CD4-positive, alpha-beta T cell treated with Interleukin-2 at 100 ng/mL for 4 hours (primary cell): Measurements from ENCODE around the gene UBL3.

Experiments
- DNase-seq: peaks from one replicate; pipeline ENCODE4 v3.0.0-alpha.2; 2020; ENCODE audit warnings: low spot score

UBL3 gene

GRCh38 chr13:29754473-29754806 is 96.0 kb downstream of the UBL3 start:
- DNase-seq: peak; percentile 8

GRCh38 chr13:29753618-29754472 is 96.6 kb downstream of the UBL3 start:
- DNase-seq: no peak

GRCh38 chr13:29752175-29752574 is 98.2 kb downstream of the UBL3 start:
- DNase-seq: no peak

GRCh38 chr13:29750183-29750530 is 100.3 kb downstream of the UBL3 start:
- DNase-seq: no peak

GRCh38 chr13:29749401-29750182 is 100.8 kb downstream of the UBL3 start:
- no peak for DNase-seq

GRCh38 chr13:29748097-29748496 is 102.3 kb downstream of the UBL3 start:
- DNase-seq: no peak

- no peak for DNase-seq
Observed at GRCh38 chr13:29746148-29746677, 104.2 kb downstream of the UBL3 start.

GRCh38 chr13:29745704-29746103 is 104.7 kb downstream of the UBL3 start:
- DNase-seq: no peak

- DNase-seq: no peak
Observed at GRCh38 chr13:29743201-29743786, 107.1 kb downstream of the UBL3 start.

GRCh38 chr13:29740961-29741360 is 109.5 kb downstream of the UBL3 start:
- no peak for DNase-seq

GRCh38 chr13:29737061-29737460 is 113.4 kb downstream of the UBL3 start:
- DNase-seq: no peak

GRCh38 chr13:29733147-29733611 is 117.2 kb downstream of the UBL3 start:
- no peak for DNase-seq

- no peak for DNase-seq
Observed at GRCh38 chr13:29730253-29730652, 120.2 kb downstream of the UBL3 start.

GRCh38 chr13:29722415-29722814 is 128.0 kb downstream of the UBL3 start:
- no peak for DNase-seq

GRCh38 chr13:29721766-29722165 is 128.7 kb downstream of the UBL3 start:
- DNase-seq: no peak

GRCh38 chr13:29718694-29719093 is 131.7 kb downstream of the UBL3 start:
- DNase-seq: no peak

- no peak for DNase-seq
Observed at GRCh38 chr13:29716493-29716892, 133.9 kb downstream of the UBL3 start.
